ENCODE measurements around the gene NANOS2. TPM values are rescaled to one million over a fixed set of nuclear protein-coding genes. Genes with fewer than 3 reads are reported as not detected.

NANOS2 gene
- total RNA-seq, 2 experiments from 2014 or later = not detected

- ATAC-seq (no peak), DNase-seq (no peak)
- Mint-ChIP-seq H3K36me3 (ENCODE audit: low read depth) (no peaks in the 10 kb centered on the region), H3K27ac (no peak overlapping the region), H3K9me3 (ENCODE audit: insufficient read depth) (no peaks in the 10 kb centered on the region), H3K4me1 (ENCODE audit: low read depth) (peaks cover 25% of the 10 kb centered on the region), H3K27me3 (ENCODE audit: low read depth) (peaks cover 20% of the 10 kb centered on the region), H3K4me3 (peak overlapping the region; percentile 65)
- ChIA-PET POLR2A (interaction anchor here (0.7 kb wide), 1 partner anchor 610 kb away, joined by 3 read pairs; no protein-coding TSS in a partner anchor), CTCF (interaction anchor here (1.6 kb wide), 1 partner anchor 49 kb away, joined by 3 read pairs; no protein-coding TSS in a partner anchor)
Measured at GRCh38 chr19:45952341-45952685, 37.7 kb upstream of the NANOS2 start.

- H3K9me3 Mint-ChIP-seq (ENCODE audit: insufficient read depth) = no peaks in the 10 kb centered on the region
- H3K4me3 Mint-ChIP-seq = no peak overlapping the region
- no peak for ATAC-seq
- H3K27me3 Mint-ChIP-seq (ENCODE audit: low read depth) = peaks cover 15% of the 10 kb centered on the region
- ChIA-PET POLR2A (no interaction called here), CTCF (interaction anchor here (1.2 kb wide), 1 partner anchor 80 kb away, joined by 5 read pairs; no protein-coding TSS in a partner anchor)
- peaks cover 10% of the 10 kb centered on the region for H3K4me1 Mint-ChIP-seq (ENCODE audit: low read depth)
- no peaks in the 10 kb centered on the region for H3K36me3 Mint-ChIP-seq (ENCODE audit: low read depth)
- no peak overlapping the region for H3K27ac Mint-ChIP-seq
- DNase-seq = no peak
Measured at GRCh38 chr19:45947926-45948325, 33.3 kb upstream of the NANOS2 start.

DNA sequence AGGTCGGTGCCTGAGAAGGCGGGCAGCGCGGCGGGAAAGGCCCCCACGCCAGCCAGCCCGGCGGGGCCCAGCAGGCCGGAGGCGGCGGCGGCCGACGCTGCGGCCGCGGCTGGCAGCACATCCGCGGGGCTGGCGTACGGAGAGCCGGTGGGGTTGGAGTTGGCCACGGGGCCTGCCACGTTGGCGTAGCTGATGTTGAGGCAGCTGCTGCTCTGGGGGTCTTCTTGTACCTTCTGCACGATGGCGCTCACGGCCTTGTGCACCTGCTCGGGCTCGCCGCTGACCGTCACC is 25.9 kb upstream of the NANOS2 start:
- ChIA-PET CTCF (no interaction called here), POLR2A (no interaction called here)
- Mint-ChIP-seq H3K9me3 (ENCODE audit: insufficient read depth) (peaks cover 12% of the 10 kb centered on the region), H3K4me1 (ENCODE audit: low read depth) (peaks cover 15% of the 10 kb centered on the region), H3K27me3 (ENCODE audit: low read depth) (peaks cover 34% of the 10 kb centered on the region), H3K36me3 (ENCODE audit: low read depth) (no peaks in the 10 kb centered on the region), H3K27ac (no peak overlapping the region), H3K4me3 (no peak overlapping the region)
- ATAC-seq = no peak
- DNase-seq = no peak

- no peak overlapping the region for H3K4me3 Mint-ChIP-seq
- CTCF ChIA-PET = no interaction called here
- POLR2A ChIA-PET = no interaction called here
- H3K27me3 Mint-ChIP-seq (ENCODE audit: low read depth) = peaks cover 36% of the 10 kb centered on the region
- peaks cover 15% of the 10 kb centered on the region for H3K4me1 Mint-ChIP-seq (ENCODE audit: low read depth)
- DNase-seq (no peak), ATAC-seq (no peak)
- H3K9me3 Mint-ChIP-seq (ENCODE audit: insufficient read depth) = peaks cover 12% of the 10 kb centered on the region
- H3K27ac Mint-ChIP-seq = no peak overlapping the region
- no peaks in the 10 kb centered on the region for H3K36me3 Mint-ChIP-seq (ENCODE audit: low read depth)
Measured at GRCh38 chr19:45939792-45940514, 25.4 kb upstream of the NANOS2 start.

GRCh38 chr19:45938733-45939319 is 24.2 kb upstream of the NANOS2 start:
- CTCF ChIA-PET = no interaction called here
- DNase-seq (no peak), ATAC-seq (no peak)
- Mint-ChIP-seq H3K27ac (peak overlapping the region; percentile 47), H3K4me3 (no peak overlapping the region), H3K36me3 (ENCODE audit: low read depth) (no peaks in the 10 kb centered on the region), H3K4me1 (ENCODE audit: low read depth) (peaks cover 15% of the 10 kb centered on the region), H3K27me3 (ENCODE audit: low read depth) (peaks cover 30% of the 10 kb centered on the region), H3K9me3 (ENCODE audit: insufficient read depth) (peaks cover 12% of the 10 kb centered on the region)
- POLR2A ChIA-PET = no interaction called here

DNA sequence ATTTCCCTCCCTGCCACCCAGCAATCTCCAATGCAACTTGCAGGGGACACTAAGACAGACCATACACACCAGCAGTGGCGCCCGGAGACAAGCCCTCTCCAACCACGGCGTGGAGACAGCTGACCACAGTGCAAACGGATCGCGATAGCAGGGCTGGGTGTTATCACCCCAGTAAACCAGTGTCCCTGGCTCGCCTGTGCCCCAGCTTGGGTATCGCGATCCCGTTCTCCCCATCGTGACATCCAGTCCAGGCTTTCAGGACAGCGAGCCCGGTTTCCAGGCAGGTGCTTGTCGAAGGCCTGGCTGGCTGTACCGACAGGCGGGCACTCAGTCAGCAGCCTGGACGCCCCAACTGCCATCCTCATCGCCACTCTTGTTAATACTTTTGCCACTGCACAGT is 20.7 kb upstream of the NANOS2 start:
- DNase-seq (no peak), ATAC-seq (no peak)
- H3K27me3 Mint-ChIP-seq (ENCODE audit: low read depth) = peaks cover 30% of the 10 kb centered on the region
- H3K9me3 Mint-ChIP-seq (ENCODE audit: insufficient read depth) = peaks cover 12% of the 10 kb centered on the region
- ChIA-PET POLR2A (no interaction called here), CTCF (no interaction called here)
- no peak overlapping the region for H3K4me3 Mint-ChIP-seq
- H3K36me3 Mint-ChIP-seq (ENCODE audit: low read depth) = no peaks in the 10 kb centered on the region
- peaks cover 15% of the 10 kb centered on the region for H3K4me1 Mint-ChIP-seq (ENCODE audit: low read depth)
- H3K27ac Mint-ChIP-seq = no peak overlapping the region

- Mint-ChIP-seq H3K36me3 (ENCODE audit: low read depth) (no peaks in the 10 kb centered on the region), H3K9me3 (ENCODE audit: insufficient read depth) (peaks cover 12% of the 10 kb centered on the region), H3K4me3 (no peak overlapping the region), H3K27ac (no peak overlapping the region), H3K4me1 (ENCODE audit: low read depth) (peaks cover 13% of the 10 kb centered on the region), H3K27me3 (ENCODE audit: low read depth) (peaks cover 31% of the 10 kb centered on the region)
- POLR2A ChIA-PET = no interaction called here
- no peak for DNase-seq
- CTCF ChIA-PET = no interaction called here
- no peak for ATAC-seq
Measured at GRCh38 chr19:45934551-45935230, 20.1 kb upstream of the NANOS2 start.

GRCh38 chr19:45933759-45934158 is 19.2 kb upstream of the NANOS2 start:
- POLR2A ChIA-PET = no interaction called here
- ATAC-seq (no peak), DNase-seq (no peak)
- Mint-ChIP-seq H3K9me3 (ENCODE audit: insufficient read depth) (peaks cover 8% of the 10 kb centered on the region), H3K4me3 (no peak overlapping the region), H3K27ac (no peak overlapping the region), H3K36me3 (ENCODE audit: low read depth) (no peaks in the 10 kb centered on the region), H3K4me1 (ENCODE audit: low read depth) (peaks cover 8% of the 10 kb centered on the region), H3K27me3 (ENCODE audit: low read depth) (peaks cover 29% of the 10 kb centered on the region)
- CTCF ChIA-PET = no interaction called here

DNA sequence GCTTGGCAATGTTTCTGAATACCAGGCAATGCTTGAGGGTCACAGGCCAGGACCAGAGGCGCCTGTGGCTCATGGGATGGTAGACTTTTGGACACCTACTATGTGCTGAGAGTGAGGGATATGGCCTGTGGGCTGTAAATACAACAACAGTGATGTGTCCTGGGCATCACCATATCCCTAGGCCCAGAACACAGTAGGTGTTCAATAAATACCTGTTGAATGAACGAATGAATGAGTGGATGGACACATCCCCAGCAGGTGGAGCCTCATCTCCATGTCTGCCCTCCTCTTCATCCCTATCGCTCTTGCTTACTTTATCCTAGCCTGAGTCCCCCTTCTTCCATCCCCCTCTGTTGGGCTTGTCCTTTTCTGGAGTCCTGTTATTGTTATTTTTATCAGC is 16.5 kb upstream of the NANOS2 start:
- Mint-ChIP-seq H3K27ac (no peak overlapping the region), H3K27me3 (ENCODE audit: low read depth) (peaks cover 26% of the 10 kb centered on the region), H3K36me3 (ENCODE audit: low read depth) (peaks cover 2% of the 10 kb centered on the region), H3K4me1 (ENCODE audit: low read depth) (peaks cover 14% of the 10 kb centered on the region), H3K4me3 (no peak overlapping the region), H3K9me3 (ENCODE audit: insufficient read depth) (no peaks in the 10 kb centered on the region)
- ChIA-PET POLR2A (no interaction called here), CTCF (no interaction called here)
- DNase-seq (no peak), ATAC-seq (no peak)

GRCh38 chr19:45929247-45929646 is 14.7 kb upstream of the NANOS2 start:
- no peaks in the 10 kb centered on the region for H3K9me3 Mint-ChIP-seq (ENCODE audit: insufficient read depth)
- no peak overlapping the region for H3K27ac Mint-ChIP-seq
- DNase-seq (no peak), ATAC-seq (no peak)
- H3K4me3 Mint-ChIP-seq = no peak overlapping the region
- peaks cover 2% of the 10 kb centered on the region for H3K36me3 Mint-ChIP-seq (ENCODE audit: low read depth)
- ChIA-PET CTCF (no interaction called here), POLR2A (no interaction called here)
- H3K27me3 Mint-ChIP-seq (ENCODE audit: low read depth) = peaks cover 24% of the 10 kb centered on the region
- H3K4me1 Mint-ChIP-seq (ENCODE audit: low read depth) = peaks cover 23% of the 10 kb centered on the region

DNA sequence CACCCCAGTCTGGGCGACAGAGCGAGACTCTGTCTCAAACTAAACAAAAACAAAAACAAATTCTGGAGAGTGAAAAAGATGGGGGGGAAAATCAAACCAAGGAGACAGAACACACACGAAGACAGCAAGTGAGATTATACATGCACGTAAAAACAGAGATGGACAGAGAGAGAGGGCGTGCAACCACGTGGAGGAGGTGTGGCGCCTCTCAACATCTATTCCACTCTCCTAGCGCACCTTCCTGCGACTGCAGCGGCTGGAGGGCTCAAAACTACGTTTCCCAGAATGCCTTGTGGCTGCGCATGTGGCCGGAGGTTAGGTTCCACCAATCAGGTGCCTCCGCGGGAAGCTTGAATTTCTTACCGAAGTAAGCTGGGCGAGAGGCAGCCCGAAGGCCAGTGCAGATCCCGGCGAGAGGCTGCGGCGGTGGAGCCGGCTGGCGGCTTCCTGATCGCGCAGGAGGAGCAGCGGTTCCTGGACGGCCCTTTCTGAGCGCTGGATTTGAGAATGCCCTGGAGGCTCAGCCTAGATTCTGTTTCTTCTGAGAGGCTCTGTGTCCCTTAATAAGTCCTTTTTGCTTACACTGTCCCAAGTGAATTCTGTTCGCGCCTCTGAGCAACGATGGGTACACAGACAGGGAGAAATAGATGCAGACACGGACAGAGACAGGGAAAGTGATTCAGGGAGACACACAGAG is 13.1 kb upstream of the NANOS2 start:
- H3K4me3 Mint-ChIP-seq = peak overlapping the region; percentile 77
- DNase-seq = peak; percentile 96
- CTCF ChIA-PET = interaction anchor here (0.5 to 1.5 kb wide), 7 partner anchors 9 to 868 kb away, joined by 3 to 4 read pairs (median 3); partner anchors contain the start of genes CCDC61, SIX5 and SYMPK
- peaks cover 23% of the 10 kb centered on the region for H3K4me1 Mint-ChIP-seq (ENCODE audit: low read depth)
- H3K27ac Mint-ChIP-seq = peak overlapping the region; percentile 81
- H3K36me3 Mint-ChIP-seq (ENCODE audit: low read depth) = peaks cover 2% of the 10 kb centered on the region
- peak; percentile 99 for ATAC-seq
- POLR2A ChIA-PET = interaction anchor here (0.7 kb wide), 1 partner anchor 21 kb away, joined by 3 read pairs; no protein-coding TSS in a partner anchor
- H3K27me3 Mint-ChIP-seq (ENCODE audit: low read depth) = peaks cover 21% of the 10 kb centered on the region
- H3K9me3 Mint-ChIP-seq (ENCODE audit: insufficient read depth) = no peaks in the 10 kb centered on the region

DNA sequence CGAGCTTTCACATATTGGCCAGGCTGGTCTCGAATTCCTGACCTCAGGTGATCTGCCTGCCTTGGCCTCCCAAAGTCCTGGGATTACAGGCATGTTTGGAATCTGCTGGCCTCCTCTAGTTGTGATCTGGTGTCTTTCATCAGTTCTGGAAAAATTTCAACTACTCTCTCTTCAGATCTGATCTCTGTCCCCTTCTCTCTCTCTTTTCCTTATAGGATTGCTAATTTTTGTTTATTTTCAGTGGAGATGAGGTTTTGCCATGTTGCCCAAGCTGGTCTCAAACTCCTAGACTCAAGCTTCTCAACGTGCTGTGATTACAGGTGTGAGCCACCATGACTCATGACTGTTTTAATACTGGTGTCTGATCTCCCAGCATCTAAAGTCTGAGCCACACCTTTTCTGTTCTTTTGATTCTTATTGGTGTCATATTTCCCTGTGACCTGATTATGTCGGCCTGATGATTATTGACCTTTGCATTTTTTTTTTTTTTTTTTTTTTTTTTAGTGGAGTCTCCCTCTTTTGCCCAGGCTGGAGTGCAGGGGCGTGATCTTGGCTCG is 10.4 kb upstream of the NANOS2 start:
- ATAC-seq (no peak), DNase-seq (no peak)
- no peaks in the 10 kb centered on the region for H3K9me3 Mint-ChIP-seq (ENCODE audit: insufficient read depth)
- peak overlapping the region; percentile 11 for H3K27ac Mint-ChIP-seq
- ChIA-PET POLR2A (no interaction called here), CTCF (no interaction called here)
- peaks cover 2% of the 10 kb centered on the region for H3K36me3 Mint-ChIP-seq (ENCODE audit: low read depth)
- H3K27me3 Mint-ChIP-seq (ENCODE audit: low read depth) = peaks cover 11% of the 10 kb centered on the region
- peaks cover 37% of the 10 kb centered on the region for H3K4me1 Mint-ChIP-seq (ENCODE audit: low read depth)
- no peak overlapping the region for H3K4me3 Mint-ChIP-seq
